CD14-positive monocyte (primary cell): ENCODE results near the gene UGT1A3. TPM values are rescaled to one million over a fixed set of nuclear protein-coding genes. Genes with fewer than 3 reads are reported as not detected.

Experiments
- DNase-seq, 3 donors: peaks; one replicate each; pipeline ENCODE4 v3.0.0-alpha.2; 2011 to 2022
- H2AFZ ChIP-seq: 2 replicates; pipeline ENCODE4 v1.6.0; 2012; ENCODE audit warnings: mild to moderate bottlenecking, low read depth, low read length, inconsistent platforms; ENCODE audit not compliant: insufficient read depth, poor library complexity, severe bottlenecking
- H3K27ac ChIP-seq, 2 donors: 1 replicate in 1 of 2; 2 replicates in 1 of 2; pipeline ENCODE4 v1.5.1; 2012 to 2013; ENCODE audit warnings: low read length in 2 of 2, control low read depth in 1 of 2, inconsistent platforms in 1 of 2, low read depth in 1 of 2, mild to moderate bottlenecking in 1 of 2
- H3K27me3 ChIP-seq, 2 donors: one replicate each; pipeline versions ENCODE4 v1.6.0 to v1.6.1; 2011 to 2013; ENCODE audit warnings: low read length in 2 of 2; ENCODE audit not compliant: control insufficient read depth in 2 of 2, insufficient read depth in 2 of 2
- H3K36me3 ChIP-seq, 2 donors: replicated peaks in 1 of 2; 1 replicate in 1 of 2; 2 replicates in 1 of 2; pipeline versions ENCODE4 v1.5.1 to v1.6.1; 2012 to 2013; ENCODE audit warnings: low read length in 2 of 2, control low read depth in 1 of 2, inconsistent platforms in 1 of 2, mild to moderate bottlenecking in 1 of 2; ENCODE audit not compliant: insufficient read depth in 2 of 2, control insufficient read depth in 1 of 2
- H3K4me1 ChIP-seq, 2 donors: 1 replicate in 1 of 2; 2 replicates in 1 of 2; pipeline versions ENCODE4 v1.5.1 to v1.6.1; 2012 to 2013; ENCODE audit warnings: low read length in 2 of 2, control low read depth in 1 of 2, inconsistent platforms in 1 of 2, mild to moderate bottlenecking in 1 of 2, moderate library complexity in 1 of 2; ENCODE audit not compliant: insufficient read depth in 2 of 2, control insufficient read depth in 1 of 2
- H3K4me2 ChIP-seq: replicated peaks from 2 replicates; pipeline ENCODE3; 2012; ENCODE audit warnings: low read length, moderate library complexity, mild to moderate bottlenecking; ENCODE audit not compliant: poor library complexity, severe bottlenecking; ENCODE audit errors: extremely low read depth
- H3K4me3 ChIP-seq, 3 experiments: fragments of 200-600 bp in 1 of 3; sonication (generic) in 1 of 3; replicated peaks in 1 of 3; 1 replicate in 2 of 3; 2 replicates in 1 of 3; pipeline ENCODE4 v1.5.1; 2011 to 2013; ENCODE audit warnings: low read length in 3 of 3, mild to moderate bottlenecking in 3 of 3, control low read depth in 2 of 3, low read depth in 2 of 3, inconsistent platforms in 1 of 3, moderate library complexity in 1 of 3
- H3K79me2 ChIP-seq: 2 replicates; pipeline ENCODE4 v1.6.0; 2012; ENCODE audit warnings: mild to moderate bottlenecking, control low read depth, inconsistent platforms, low read length, moderate library complexity; ENCODE audit not compliant: insufficient read depth
- H3K9ac ChIP-seq: 2 replicates; pipeline ENCODE4 v1.6.0; 2017; ENCODE audit warnings: low read length, mild to moderate bottlenecking; ENCODE audit not compliant: insufficient read depth, poor library complexity, severe bottlenecking
- H3K9me3 ChIP-seq, 2 donors: replicated peaks in 1 of 2; 1 replicate in 1 of 2; 2 replicates in 1 of 2; pipeline versions ENCODE4 v1.5.1 to v1.6.1; 2012 to 2013; ENCODE audit warnings: low read length in 2 of 2, control low read depth in 1 of 2; ENCODE audit not compliant: control insufficient read depth in 1 of 2, insufficient read depth in 1 of 2
- H4K20me1 ChIP-seq: 2 replicates; pipeline ENCODE4 v1.6.0; 2012; ENCODE audit warnings: mild to moderate bottlenecking, low read length, control low read depth, moderate library complexity; ENCODE audit not compliant: insufficient read depth
- H3K27ac Mint-ChIP-seq, 7 donors: one replicate each; pipeline ENCODE4 v1.8.0; 2020; ENCODE audit warnings: mild to moderate bottlenecking in 7 of 7, mixed read lengths in 7 of 7, moderate library complexity in 6 of 7, inconsistent platforms in 2 of 7
- H3K27me3 Mint-ChIP-seq, 3 donors: one replicate each; pipeline ENCODE4 v1.8.0; 2021 to 2022; ENCODE audit warnings: low read depth in 3 of 3, mild to moderate bottlenecking in 3 of 3, mixed read lengths in 3 of 3, moderate library complexity in 3 of 3, inconsistent platforms in 1 of 3
- H3K36me3 Mint-ChIP-seq, 2 donors: one replicate each; pipeline ENCODE4 v1.8.0; 2020; ENCODE audit warnings: mixed read lengths in 2 of 2, inconsistent platforms in 1 of 2, mild to moderate bottlenecking in 1 of 2
- H3K4me1 Mint-ChIP-seq: one replicate; pipeline ENCODE4 v1.8.0; 2020; ENCODE audit warnings: mild to moderate bottlenecking, mixed read lengths
- H3K4me3 Mint-ChIP-seq, 2 donors: one replicate each; pipeline ENCODE4 v1.8.0; 2020; ENCODE audit warnings: mild to moderate bottlenecking in 2 of 2, mixed read lengths in 2 of 2, moderate library complexity in 1 of 2
- H3K9me3 Mint-ChIP-seq, 7 donors: one replicate each; pipeline ENCODE4 v1.8.0; 2020 to 2022; ENCODE audit warnings: mixed read lengths in 7 of 7, mild to moderate bottlenecking in 6 of 7, moderate library complexity in 6 of 7, inconsistent platforms in 2 of 7
- WGBS: methylation state at CpG from one replicate; pipeline ENCODE4 v1.1.5; 2013; ENCODE audit warnings: missing lambda C conversion rate; ENCODE audit not compliant: insufficient coverage; 5-methylcytosine and 5-hydroxymethylcytosine counted together
- intact Hi-C, 2 donors: fragments of 100-400 bp; cut with micrococcal nuclease; formaldehyde crosslinking; loops; one replicate each; pipeline versions ENCODE4 v1.15.0 to v1.15.1; 2023
- polyA plus RNA-seq, 3 donors: library from polyadenylated mRNA; depleted of rRNA in 1 of 3; unstranded in 2 of 3; stranded (reverse) in 1 of 3; fragments of 300-500 nt in 2 of 3; fragments of >200 nt in 1 of 3; fragmentation: Illumina TruSeq in 2 of 3; gene quantifications; 1 replicate in 2 of 3; 2 replicates in 1 of 3; pipeline ENCODE4 v1.2.3, GENCODE V29; 2012 to 2021
- TF ChIP-seq, protein P1 (sequence below): fragments of 200-600 bp; IDR thresholded peaks from one replicate; pipeline ENCODE4 v1.8.0; 2022; ENCODE audit warnings: antibody characterized with exemption, mild to moderate bottlenecking

Gene UGT1A3
- polyA plus RNA-seq, 3 donors = not detected

DNA sequence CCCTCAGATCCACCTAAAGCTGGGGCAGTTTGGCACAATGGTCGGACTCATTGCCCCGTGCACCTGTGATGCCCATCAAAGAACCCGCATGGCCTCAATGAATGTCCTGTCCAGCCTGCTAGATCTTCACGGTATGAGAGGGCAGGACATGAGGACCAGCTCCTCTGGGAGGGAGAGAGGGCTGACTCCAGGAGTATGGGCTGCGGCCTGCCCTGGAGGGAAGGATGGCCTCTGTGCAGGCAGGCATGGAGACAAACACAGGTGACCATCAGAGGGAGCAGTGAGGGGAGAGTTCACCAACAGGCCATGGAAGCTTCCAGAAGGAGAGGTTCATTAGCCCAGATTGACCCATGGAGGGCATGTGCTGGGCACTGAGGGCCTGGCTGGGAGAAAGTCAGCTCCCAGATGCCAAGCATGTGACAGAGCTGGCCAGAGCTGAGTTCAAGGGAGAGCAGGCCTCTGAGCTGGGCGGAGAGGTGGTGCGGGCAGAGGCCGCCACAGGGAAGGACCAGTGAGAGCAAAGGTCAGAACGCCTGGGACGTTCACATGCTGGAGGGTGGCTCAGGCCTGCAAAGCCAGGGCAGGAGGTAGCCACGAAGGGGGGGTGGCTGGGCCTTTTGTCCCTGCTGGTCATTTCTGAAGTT lies 89.3 kb downstream of the UGT1A3 start:
- Histone ChIP-seq H3K9me3 (no peaks in the 10 kb centered on the region), H3K4me2 (no peak overlapping the region), H3K27ac (no peak overlapping the region), H3K36me3 (no peaks in the 10 kb centered on the region), H3K9ac (no peak overlapping the region), H2AFZ (no peak overlapping the region), H3K4me3 (no peak overlapping the region), H3K79me2 (no peaks in the 10 kb centered on the region), H4K20me1 (no peaks in the 10 kb centered on the region), H3K4me1 (peaks cover 2 to 5% of the 10 kb centered on the region in 2 donors), H3K27me3 (no peaks in the 10 kb centered on the region)
- peaks cover 0 to 4% (median 0%) of the 10 kb centered on the region in 7 donors for H3K9me3 Mint-ChIP-seq
- peaks cover 3% of the 10 kb centered on the region for H3K4me1 Mint-ChIP-seq
- no peak for DNase-seq
- H3K27ac Mint-ChIP-seq = no peak overlapping the region
- TF ChIP-seq, protein P1, sequence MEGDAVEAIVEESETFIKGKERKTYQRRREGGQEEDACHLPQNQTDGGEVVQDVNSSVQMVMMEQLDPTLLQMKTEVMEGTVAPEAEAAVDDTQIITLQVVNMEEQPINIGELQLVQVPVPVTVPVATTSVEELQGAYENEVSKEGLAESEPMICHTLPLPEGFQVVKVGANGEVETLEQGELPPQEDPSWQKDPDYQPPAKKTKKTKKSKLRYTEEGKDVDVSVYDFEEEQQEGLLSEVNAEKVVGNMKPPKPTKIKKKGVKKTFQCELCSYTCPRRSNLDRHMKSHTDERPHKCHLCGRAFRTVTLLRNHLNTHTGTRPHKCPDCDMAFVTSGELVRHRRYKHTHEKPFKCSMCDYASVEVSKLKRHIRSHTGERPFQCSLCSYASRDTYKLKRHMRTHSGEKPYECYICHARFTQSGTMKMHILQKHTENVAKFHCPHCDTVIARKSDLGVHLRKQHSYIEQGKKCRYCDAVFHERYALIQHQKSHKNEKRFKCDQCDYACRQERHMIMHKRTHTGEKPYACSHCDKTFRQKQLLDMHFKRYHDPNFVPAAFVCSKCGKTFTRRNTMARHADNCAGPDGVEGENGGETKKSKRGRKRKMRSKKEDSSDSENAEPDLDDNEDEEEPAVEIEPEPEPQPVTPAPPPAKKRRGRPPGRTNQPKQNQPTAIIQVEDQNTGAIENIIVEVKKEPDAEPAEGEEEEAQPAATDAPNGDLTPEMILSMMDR = no peak
- peaks cover 2 to 9% (median 7%) of the 10 kb centered on the region in 3 donors for H3K27me3 Mint-ChIP-seq
- no peak overlapping the region for H3K4me3 Mint-ChIP-seq
- intact Hi-C loops = no loop called here
- no peaks in the 10 kb centered on the region for H3K36me3 Mint-ChIP-seq
- WGBS = 91% methylated on average over 11 of the region's 11 CpGs

DNA sequence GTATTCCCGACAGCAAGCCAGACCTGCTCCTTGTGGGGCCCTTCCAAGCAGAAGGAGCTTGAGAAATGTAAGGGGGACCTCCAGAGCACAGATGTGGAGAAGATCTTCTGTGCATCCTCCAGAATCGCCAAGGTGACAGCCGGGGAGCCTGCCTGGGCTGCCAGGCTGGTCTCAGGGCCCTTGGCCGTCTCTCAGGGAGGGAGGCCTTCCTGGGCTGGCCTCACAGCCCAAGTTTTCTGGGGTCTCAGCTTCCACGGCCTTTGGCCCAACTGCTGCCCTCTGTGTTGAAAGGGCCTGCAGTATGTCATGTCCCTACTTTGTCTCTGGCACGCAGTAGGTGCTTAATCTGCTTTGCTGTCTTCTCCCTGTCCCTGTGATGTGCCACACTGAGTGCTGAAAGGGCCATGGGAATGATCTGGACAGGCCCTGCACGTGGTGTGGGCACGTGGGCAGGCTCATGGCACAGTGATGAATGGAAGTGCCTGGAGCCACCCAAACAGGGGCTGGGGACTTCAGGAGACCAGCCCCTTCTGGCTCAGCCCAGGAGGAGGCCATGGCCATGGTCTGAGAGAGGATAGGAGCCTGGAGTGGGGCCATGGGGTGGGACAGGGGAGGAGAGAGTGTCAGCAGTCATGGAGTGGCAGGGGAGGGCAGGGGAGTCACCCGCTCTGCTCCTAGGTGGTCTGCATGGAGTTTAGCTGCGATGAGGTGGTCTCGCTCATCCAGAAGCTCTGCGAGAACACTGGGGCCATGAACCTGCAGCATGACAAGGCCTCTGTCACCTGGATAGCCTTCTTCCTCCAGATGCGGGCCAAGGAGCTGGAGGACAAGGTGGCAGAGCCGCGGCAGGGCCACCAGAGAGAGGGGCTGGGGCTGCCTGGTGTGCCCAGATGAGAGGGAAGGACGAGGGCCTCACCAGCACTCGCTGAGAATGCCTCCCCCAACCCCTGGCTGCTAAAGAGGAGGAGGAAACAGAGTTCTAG lies 90.1 kb downstream of the UGT1A3 start:
- WGBS = 83% methylated on average over 9 of the region's 17 CpGs
- no peaks in the 10 kb centered on the region for H3K79me2 ChIP-seq
- H3K36me3 ChIP-seq = no peaks in the 10 kb centered on the region
- no peak overlapping the region for H3K9ac ChIP-seq
- DNase-seq = no peak
- Mint-ChIP-seq H3K27ac (no peak overlapping the region), H3K27me3 (peaks cover 2 to 7% (median 7%) of the 10 kb centered on the region in 3 donors), H3K4me3 (no peak overlapping the region), H3K36me3 (no peaks in the 10 kb centered on the region), H3K9me3 (peaks cover 0 to 2% (median 0%) of the 10 kb centered on the region in 7 donors), H3K4me1 (peaks cover 7% of the 10 kb centered on the region)
- H3K27me3 ChIP-seq = no peaks in the 10 kb centered on the region
- H3K4me2 ChIP-seq = no peak overlapping the region
- no peak overlapping the region for H2AFZ ChIP-seq
- no peak overlapping the region for H3K4me3 ChIP-seq
- no peak overlapping the region for H3K27ac ChIP-seq
- no peaks in the 10 kb centered on the region for H4K20me1 ChIP-seq
- intact Hi-C loops = no loop called here
- peaks cover 4 to 8% of the 10 kb centered on the region in 2 donors for H3K4me1 ChIP-seq
- TF ChIP-seq, protein P1 = no peak
- no peaks in the 10 kb centered on the region for H3K9me3 ChIP-seq
